Endothelial cell (in vitro differentiated cells): ENCODE data around the gene REEP3. TPM values are rescaled to one million over a fixed set of nuclear protein-coding genes. Genes with fewer than 3 reads are reported as not detected.

Source experiments
- DNase-seq: peaks from one replicate; pipeline ENCODE4 v3.0.0; 2021; ENCODE audit warnings: low spot score
- H3K27ac Mint-ChIP-seq: one replicate; pipeline ENCODE4 v1.8.0; 2021; ENCODE audit warnings: mixed read lengths, inconsistent platforms; ENCODE audit not compliant: unreplicated experiment
- H3K27me3 Mint-ChIP-seq: one replicate; pipeline ENCODE4 v1.8.0; 2021; ENCODE audit warnings: mild to moderate bottlenecking, moderate library complexity, mixed read lengths, inconsistent platforms; ENCODE audit not compliant: unreplicated experiment
- H3K36me3 Mint-ChIP-seq: one replicate; pipeline ENCODE4 v1.8.0; 2021; ENCODE audit warnings: mild to moderate bottlenecking, low read depth, mixed read lengths, inconsistent platforms; ENCODE audit not compliant: unreplicated experiment
- H3K4me1 Mint-ChIP-seq: one replicate; pipeline ENCODE4 v1.8.0; 2021; ENCODE audit warnings: mild to moderate bottlenecking, mixed read lengths, inconsistent platforms; ENCODE audit not compliant: unreplicated experiment
- H3K4me3 Mint-ChIP-seq: one replicate; pipeline ENCODE4 v1.8.0; 2021; ENCODE audit warnings: mild to moderate bottlenecking, mixed read lengths, inconsistent platforms; ENCODE audit not compliant: unreplicated experiment
- H3K9me3 Mint-ChIP-seq: one replicate; pipeline ENCODE4 v1.8.0; 2021; ENCODE audit warnings: mixed read lengths, inconsistent platforms; ENCODE audit not compliant: unreplicated experiment
- total RNA-seq: library from RNA; stranded (reverse); fragmentation: NEBNext Ultra II Directional; extraction: Animal tissue kit (Norgen Biotek cat#: 25700); gene quantifications from one replicate; pipeline ENCODE4 v1.2.1, GENCODE V29; 2021; ENCODE audit not compliant: unreplicated experiment
- TF ChIP-seq, protein P1 (sequence below): fragments of 200-600 bp; sonication (generic); IDR thresholded peaks from one replicate; pipeline ENCODE4 v1.5.0; 2021; ENCODE audit warnings: antibody characterized with exemption; ENCODE audit not compliant: unreplicated experiment

Gene REEP3
- total RNA-seq, 1 donor from 2014 or later, result 26.1 TPM

DNA sequence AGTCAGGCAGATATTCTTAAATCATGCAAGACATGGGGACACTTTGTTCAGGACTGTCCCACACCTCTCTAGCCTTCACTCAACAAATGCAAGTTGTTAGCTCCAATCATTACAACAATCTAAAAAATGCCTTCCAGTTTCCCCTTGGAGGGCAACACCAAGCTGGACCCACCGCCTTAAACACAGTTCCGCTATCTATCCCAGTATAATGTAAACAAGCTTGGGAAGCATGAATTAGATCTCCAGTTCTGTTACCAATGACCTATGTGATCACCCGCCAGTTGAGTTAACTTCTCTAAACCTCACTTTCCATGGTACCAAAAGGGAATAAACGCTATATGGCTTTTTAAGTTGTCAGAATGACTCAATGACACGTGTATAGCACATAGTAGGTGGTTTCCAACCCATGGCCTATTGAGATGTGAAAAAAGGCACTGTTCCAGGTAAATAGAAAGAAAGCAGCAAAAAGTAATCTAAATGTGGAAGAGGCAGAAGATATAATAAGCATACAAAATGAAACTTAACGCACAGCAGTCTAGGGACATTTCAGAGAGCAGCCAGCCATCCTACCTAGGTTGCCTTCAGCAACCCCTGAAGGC lies 2.4 kb upstream of the REEP3 start:
- H3K27me3 Mint-ChIP-seq, result peaks cover 4% of the 10 kb centered on the region
- no peak for DNase-seq
- H3K4me3 Mint-ChIP-seq, result no peak overlapping the region
- H3K9me3 Mint-ChIP-seq, result no peaks in the 10 kb centered on the region
- no peak overlapping the region for H3K27ac Mint-ChIP-seq
- H3K4me1 Mint-ChIP-seq, result peaks cover 24% of the 10 kb centered on the region
- H3K36me3 Mint-ChIP-seq, result peaks cover 4% of the 10 kb centered on the region
- TF ChIP-seq, protein P1, sequence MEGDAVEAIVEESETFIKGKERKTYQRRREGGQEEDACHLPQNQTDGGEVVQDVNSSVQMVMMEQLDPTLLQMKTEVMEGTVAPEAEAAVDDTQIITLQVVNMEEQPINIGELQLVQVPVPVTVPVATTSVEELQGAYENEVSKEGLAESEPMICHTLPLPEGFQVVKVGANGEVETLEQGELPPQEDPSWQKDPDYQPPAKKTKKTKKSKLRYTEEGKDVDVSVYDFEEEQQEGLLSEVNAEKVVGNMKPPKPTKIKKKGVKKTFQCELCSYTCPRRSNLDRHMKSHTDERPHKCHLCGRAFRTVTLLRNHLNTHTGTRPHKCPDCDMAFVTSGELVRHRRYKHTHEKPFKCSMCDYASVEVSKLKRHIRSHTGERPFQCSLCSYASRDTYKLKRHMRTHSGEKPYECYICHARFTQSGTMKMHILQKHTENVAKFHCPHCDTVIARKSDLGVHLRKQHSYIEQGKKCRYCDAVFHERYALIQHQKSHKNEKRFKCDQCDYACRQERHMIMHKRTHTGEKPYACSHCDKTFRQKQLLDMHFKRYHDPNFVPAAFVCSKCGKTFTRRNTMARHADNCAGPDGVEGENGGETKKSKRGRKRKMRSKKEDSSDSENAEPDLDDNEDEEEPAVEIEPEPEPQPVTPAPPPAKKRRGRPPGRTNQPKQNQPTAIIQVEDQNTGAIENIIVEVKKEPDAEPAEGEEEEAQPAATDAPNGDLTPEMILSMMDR, result no peak

DNA sequence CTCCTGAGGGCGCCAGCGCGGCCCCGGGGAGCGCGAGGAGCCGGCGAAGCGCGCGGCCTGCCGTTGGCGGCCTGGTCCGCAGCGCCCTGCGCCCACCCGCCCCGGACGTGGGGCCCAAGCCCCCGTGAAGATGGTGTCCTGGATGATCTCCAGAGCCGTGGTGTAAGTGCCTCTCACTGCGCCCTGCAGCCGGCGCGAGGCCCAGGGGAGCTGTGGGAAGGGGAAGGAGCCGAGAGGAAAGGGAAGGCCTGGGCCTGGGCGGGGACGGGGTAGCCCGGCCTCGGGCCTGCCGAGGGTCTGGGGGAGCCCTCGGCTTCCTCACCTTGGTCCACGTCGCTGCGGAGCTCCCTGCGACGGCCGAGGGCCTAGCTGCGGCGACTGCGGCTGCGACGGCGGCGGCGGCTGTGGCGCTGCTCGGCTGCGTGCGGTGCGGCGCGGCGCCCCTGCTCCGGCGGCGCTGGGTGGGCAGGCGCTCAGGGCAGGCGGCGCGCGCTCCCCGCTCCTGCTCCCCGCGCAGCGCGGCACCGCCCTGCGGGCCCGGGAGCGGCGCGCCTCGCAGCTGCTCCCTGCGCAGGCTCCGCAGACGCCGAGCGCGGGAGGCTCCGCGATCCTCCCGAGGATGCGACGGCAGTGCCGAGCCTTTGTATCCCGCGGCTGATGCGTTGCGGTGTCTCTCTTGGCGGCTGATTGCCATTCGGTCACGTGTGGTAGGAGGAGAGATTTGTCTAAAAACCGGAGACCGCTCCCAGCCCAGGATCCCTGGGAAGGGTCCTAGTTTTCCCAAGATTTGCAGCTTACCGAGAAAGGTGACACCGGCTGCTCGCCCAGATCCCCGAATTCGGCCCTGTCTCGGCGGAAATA lies 445 bp downstream of the REEP3 start:
- H3K9me3 Mint-ChIP-seq, result no peaks in the 10 kb centered on the region
- peak overlapping the region; percentile 95 for H3K4me3 Mint-ChIP-seq
- peak; percentile 41 for DNase-seq
- peak overlapping the region; percentile 95 for H3K27ac Mint-ChIP-seq
- peaks cover 6% of the 10 kb centered on the region for H3K27me3 Mint-ChIP-seq
- H3K4me1 Mint-ChIP-seq, result peaks cover 17% of the 10 kb centered on the region
- peaks cover 4% of the 10 kb centered on the region for H3K36me3 Mint-ChIP-seq
- TF ChIP-seq, protein P1, result no peak

DNA sequence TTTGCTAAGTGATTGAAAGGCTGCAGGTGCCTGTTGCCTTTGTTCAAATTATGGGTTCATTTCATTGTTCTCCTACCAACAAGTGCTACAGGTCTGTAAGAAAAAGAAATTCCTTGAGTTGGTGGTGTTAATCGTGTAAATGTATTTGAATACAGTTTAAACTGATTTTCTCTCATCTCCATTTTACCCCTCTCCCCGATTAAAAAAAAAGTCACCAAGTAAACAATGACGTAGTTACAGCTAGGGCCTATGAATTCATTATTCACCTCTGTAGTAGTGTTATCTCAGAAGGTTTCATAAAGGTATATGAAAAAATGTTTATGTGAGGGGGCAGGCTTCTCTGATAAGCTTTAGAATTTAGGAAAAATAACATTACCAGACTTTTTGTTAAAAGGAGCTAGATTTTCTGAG lies 1.1 kb downstream of the REEP3 start:
- peaks cover 17% of the 10 kb centered on the region for H3K4me1 Mint-ChIP-seq
- H3K4me3 Mint-ChIP-seq, result peak overlapping the region; percentile 95
- no peak for DNase-seq
- H3K27ac Mint-ChIP-seq, result peak overlapping the region; percentile 95
- peaks cover 4% of the 10 kb centered on the region for H3K36me3 Mint-ChIP-seq
- H3K27me3 Mint-ChIP-seq, result peaks cover 6% of the 10 kb centered on the region
- no peaks in the 10 kb centered on the region for H3K9me3 Mint-ChIP-seq
- TF ChIP-seq, protein P1, result no peak

DNA sequence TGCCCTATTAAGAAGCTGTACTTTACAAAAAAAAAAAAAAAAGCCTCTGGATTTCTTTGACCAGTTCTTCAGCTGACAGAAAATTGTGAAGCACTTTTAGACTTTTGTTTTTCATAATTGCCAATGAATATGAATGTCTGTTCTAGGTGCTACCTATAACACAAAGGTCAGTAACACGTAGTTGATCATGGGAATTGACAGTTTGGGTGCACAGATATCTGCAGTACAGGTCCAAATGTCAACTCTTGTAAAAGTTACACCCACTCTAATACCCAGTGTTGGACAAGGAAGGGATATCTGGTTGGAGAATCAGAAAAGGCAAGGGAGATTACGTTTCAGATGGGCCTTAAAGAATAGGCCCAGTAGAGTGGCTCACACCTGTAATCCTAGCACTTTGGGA lies 1.8 kb downstream of the REEP3 start:
- peaks cover 6% of the 10 kb centered on the region for H3K27me3 Mint-ChIP-seq
- H3K27ac Mint-ChIP-seq, result peak overlapping the region; percentile 5
- no peak for DNase-seq
- H3K36me3 Mint-ChIP-seq, result peaks cover 4% of the 10 kb centered on the region
- H3K4me3 Mint-ChIP-seq, result peak overlapping the region; percentile 95
- no peaks in the 10 kb centered on the region for H3K9me3 Mint-ChIP-seq
- TF ChIP-seq, protein P1, result no peak
- peaks cover 17% of the 10 kb centered on the region for H3K4me1 Mint-ChIP-seq

DNA sequence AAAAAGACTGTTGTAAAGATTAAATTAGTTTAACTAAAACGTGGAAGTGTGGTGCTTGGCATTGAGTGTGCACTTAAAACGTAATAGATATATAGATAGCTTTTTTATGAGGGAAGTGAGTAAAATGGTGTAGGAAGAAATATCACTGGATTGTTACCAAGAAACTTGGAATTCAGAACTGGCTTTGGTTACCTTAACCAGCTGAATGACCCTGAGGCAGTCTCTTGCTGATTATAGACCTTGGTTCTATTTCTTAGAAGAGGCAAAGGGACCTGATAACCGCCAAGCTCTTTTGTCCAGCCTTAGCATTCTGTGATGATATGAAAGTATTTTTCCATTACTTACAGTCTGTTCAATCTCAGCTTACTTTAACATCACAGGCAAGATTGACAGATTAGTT lies 3.8 kb downstream of the REEP3 start:
- Mint-ChIP-seq H3K4me1 (peaks cover 13% of the 10 kb centered on the region), H3K27me3 (peaks cover 2% of the 10 kb centered on the region), H3K27ac (no peak overlapping the region), H3K36me3 (peaks cover 10% of the 10 kb centered on the region), H3K4me3 (no peak overlapping the region), H3K9me3 (no peaks in the 10 kb centered on the region)
- TF ChIP-seq, protein P1, result no peak
- DNase-seq, result no peak
